Measurements from ENCODE around the gene ASTE1. TPM values are rescaled to one million over a fixed set of nuclear protein-coding genes. Genes with fewer than 3 reads are reported as not detected.
A peak's percentile ranks its signal among the peaks of the same experiment; 100 is the strongest.

The ASTE1 gene
- polyA plus RNA-seq, 3 donors = 3.1 to 7.2 (median 6.6) TPM

DNA sequence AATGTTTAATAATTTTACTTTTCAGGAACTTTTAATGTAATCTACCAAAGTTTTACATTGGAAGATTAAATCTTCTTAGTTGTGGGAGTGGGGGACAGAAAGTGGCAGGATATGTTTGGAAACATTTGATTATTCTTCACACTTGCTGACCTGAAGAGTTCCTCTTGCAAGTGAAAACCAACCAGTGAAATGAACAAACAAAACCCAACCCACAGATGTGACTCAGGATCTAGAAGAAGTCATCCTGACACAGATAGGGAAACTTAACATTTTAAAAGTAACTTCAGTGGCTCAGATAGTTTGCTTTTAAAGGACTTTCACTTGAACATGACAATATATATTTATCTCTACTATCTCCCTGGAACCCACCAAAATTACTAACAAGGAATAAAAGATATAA, 55.4 kb downstream of the ASTE1 start:
- no peak overlapping the region for H3K4me3 ChIP-seq (replicated peaks in 1 of 3; ENCODE audit: low read depth in 2 of 3, low read length in 3 of 3)

DNA sequence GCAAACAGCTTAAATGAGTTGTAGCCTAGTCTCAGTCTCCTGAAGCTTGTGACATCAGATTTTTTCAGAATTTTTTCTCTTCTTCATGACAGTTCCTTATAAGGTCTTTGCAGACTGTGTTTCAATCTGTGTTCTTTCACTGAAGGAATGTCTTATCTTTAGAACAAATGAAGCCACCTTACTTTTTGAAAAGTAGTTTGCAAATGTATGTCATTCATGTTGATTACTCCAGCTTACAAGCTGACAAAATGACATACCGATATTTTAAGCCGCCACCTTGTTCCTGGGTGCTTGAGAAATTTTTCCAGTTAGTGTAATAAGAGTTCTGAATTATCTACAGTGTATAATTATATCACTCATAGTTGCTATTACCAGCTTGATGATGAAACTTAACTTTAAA, 57.0 kb downstream of the ASTE1 start:
- intact Hi-C loops (cut with micrococcal nuclease) = no loop called here
- Mint-ChIP-seq H3K4me1 (no peaks in the 10 kb centered on the region), H3K36me3 (peaks cover 61 to 65% of the 10 kb centered on the region in 2 donors), H3K27ac (no peak overlapping the region), H3K4me3 (no peak overlapping the region), H3K27me3 (ENCODE audit: low read depth in 3 of 3) (no peaks in the 10 kb centered on the region), H3K9me3 (peaks cover 0 to 2% (median 0%) of the 10 kb centered on the region in 7 donors)
- Histone ChIP-seq H2AFZ (ENCODE audit: insufficient read depth, low read depth, low read length, poor library complexity, severe bottlenecking) (no peak overlapping the region), H3K27ac (ENCODE audit: low read depth in 1 of 2, low read length in 2 of 2) (no peak overlapping the region), H4K20me1 (ENCODE audit: insufficient read depth, low read length) (no peaks in the 10 kb centered on the region), H3K27me3 (ENCODE audit: control insufficient read depth in 2 of 2, insufficient read depth in 2 of 2, low read length in 2 of 2) (no peaks in the 10 kb centered on the region), H3K36me3 (replicated peaks in 1 of 2; ENCODE audit: control insufficient read depth in 1 of 2, insufficient read depth in 2 of 2, low read length in 2 of 2) (peaks cover 40 to 75% of the 10 kb centered on the region in 2 donors), H3K79me2 (ENCODE audit: insufficient read depth, low read length) (no peaks in the 10 kb centered on the region), H3K9me3 (replicated peaks in 1 of 2; ENCODE audit: control insufficient read depth in 1 of 2, insufficient read depth in 1 of 2, low read length in 2 of 2) (no peaks in the 10 kb centered on the region), H3K9ac (ENCODE audit: insufficient read depth, low read length, poor library complexity, severe bottlenecking) (no peak overlapping the region), H3K4me1 (ENCODE audit: control insufficient read depth in 1 of 2, insufficient read depth in 2 of 2, low read length in 2 of 2) (no peaks in the 10 kb centered on the region), H3K4me3 (replicated peaks in 1 of 3; ENCODE audit: low read depth in 2 of 3, low read length in 3 of 3) (no peak overlapping the region), H3K4me2 (replicated peaks; ENCODE audit: extremely low read depth, low read length, poor library complexity, severe bottlenecking) (no peak overlapping the region)
- WGBS (ENCODE audit: insufficient coverage) = no CpG with 5 or more reads among the region's 2 CpGs
- TF ChIP-seq, protein P1, sequence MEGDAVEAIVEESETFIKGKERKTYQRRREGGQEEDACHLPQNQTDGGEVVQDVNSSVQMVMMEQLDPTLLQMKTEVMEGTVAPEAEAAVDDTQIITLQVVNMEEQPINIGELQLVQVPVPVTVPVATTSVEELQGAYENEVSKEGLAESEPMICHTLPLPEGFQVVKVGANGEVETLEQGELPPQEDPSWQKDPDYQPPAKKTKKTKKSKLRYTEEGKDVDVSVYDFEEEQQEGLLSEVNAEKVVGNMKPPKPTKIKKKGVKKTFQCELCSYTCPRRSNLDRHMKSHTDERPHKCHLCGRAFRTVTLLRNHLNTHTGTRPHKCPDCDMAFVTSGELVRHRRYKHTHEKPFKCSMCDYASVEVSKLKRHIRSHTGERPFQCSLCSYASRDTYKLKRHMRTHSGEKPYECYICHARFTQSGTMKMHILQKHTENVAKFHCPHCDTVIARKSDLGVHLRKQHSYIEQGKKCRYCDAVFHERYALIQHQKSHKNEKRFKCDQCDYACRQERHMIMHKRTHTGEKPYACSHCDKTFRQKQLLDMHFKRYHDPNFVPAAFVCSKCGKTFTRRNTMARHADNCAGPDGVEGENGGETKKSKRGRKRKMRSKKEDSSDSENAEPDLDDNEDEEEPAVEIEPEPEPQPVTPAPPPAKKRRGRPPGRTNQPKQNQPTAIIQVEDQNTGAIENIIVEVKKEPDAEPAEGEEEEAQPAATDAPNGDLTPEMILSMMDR (IDR thresholded peaks at IDR 0.05) = no peak
- no peak for DNase-seq

More for the DNA sequence above, 55.4 kb downstream of the ASTE1 start:
- Histone ChIP-seq H3K4me1 (ENCODE audit: control insufficient read depth in 1 of 2, insufficient read depth in 2 of 2, low read length in 2 of 2) (no peaks in the 10 kb centered on the region), H3K27me3 (ENCODE audit: control insufficient read depth in 2 of 2, insufficient read depth in 2 of 2, low read length in 2 of 2) (no peaks in the 10 kb centered on the region), H2AFZ (ENCODE audit: insufficient read depth, low read depth, low read length, poor library complexity, severe bottlenecking) (no peak overlapping the region), H4K20me1 (ENCODE audit: insufficient read depth, low read length) (no peaks in the 10 kb centered on the region), H3K4me2 (replicated peaks; ENCODE audit: extremely low read depth, low read length, poor library complexity, severe bottlenecking) (no peak overlapping the region), H3K27ac (ENCODE audit: low read depth in 1 of 2, low read length in 2 of 2) (no peak overlapping the region), H3K79me2 (ENCODE audit: insufficient read depth, low read length) (no peaks in the 10 kb centered on the region), H3K36me3 (replicated peaks in 1 of 2; ENCODE audit: control insufficient read depth in 1 of 2, insufficient read depth in 2 of 2, low read length in 2 of 2) (peaks cover 42 to 73% of the 10 kb centered on the region in 2 donors), H3K9ac (ENCODE audit: insufficient read depth, low read length, poor library complexity, severe bottlenecking) (no peak overlapping the region), H3K9me3 (replicated peaks in 1 of 2; ENCODE audit: control insufficient read depth in 1 of 2, insufficient read depth in 1 of 2, low read length in 2 of 2) (no peaks in the 10 kb centered on the region)
- Mint-ChIP-seq H3K4me1 (no peaks in the 10 kb centered on the region), H3K4me3 (no peak overlapping the region), H3K27ac (peak overlapping the region in 1 of 7 donors; percentile 39), H3K36me3 (peaks cover 66 to 69% of the 10 kb centered on the region in 2 donors), H3K27me3 (ENCODE audit: low read depth in 3 of 3) (no peaks in the 10 kb centered on the region), H3K9me3 (peaks cover 0 to 2% (median 0%) of the 10 kb centered on the region in 7 donors)
- TF ChIP-seq, protein P1 (IDR thresholded peaks at IDR 0.05) = no peak
- intact Hi-C loops (cut with micrococcal nuclease) = no loop called here
- DNase-seq = no peak

Data from CD14-positive monocyte (primary cell).